MCF 10A (cell line): ENCODE measurements around the gene DCST2. TPM values are rescaled to one million over a fixed set of nuclear protein-coding genes. Genes with fewer than 3 reads are reported as not detected.

Experiments used
- BruUV-seq: library from RNA; stranded (reverse); fragments of 400-500 nt; replicated peaks from 2 replicates; lab custom pipeline; 2021; lab: Mats Ljungman, UMichigan
- CTCF ChIA-PET: fragments of 300-600 bp; sonication (Branson Sonifier 250); formaldehyde crosslinking; extraction: SDS; loops from one replicate; lab custom pipeline; 2021; ENCODE audit warnings: antibody characterized with exemption, inconsistent platforms; lab: Yijun Ruan, JAX
- POLR2A ChIA-PET: fragments of 300-600, 350-650 bp; sonication (Branson Sonifier 250); formaldehyde crosslinking; extraction: SDS; loops from one replicate; lab custom pipeline; 2020; ENCODE audit warnings: antibody characterized with exemption, inconsistent platforms; lab: Yijun Ruan, JAX
- DNase-seq: peaks from one replicate; pipeline ENCODE4 v3.0.0-alpha.2; 2018; ENCODE audit not compliant: unreplicated experiment
- H3K27ac Mint-ChIP-seq: one replicate; pipeline ENCODE4 v1.8.0; 2022; ENCODE audit warnings: mild to moderate bottlenecking, low read depth, mixed read lengths; ENCODE audit not compliant: unreplicated experiment
- H3K27me3 Mint-ChIP-seq: one replicate; pipeline ENCODE4 v1.8.0; 2022; ENCODE audit warnings: mixed read lengths; ENCODE audit not compliant: insufficient read depth, unreplicated experiment
- H3K36me3 Mint-ChIP-seq: one replicate; pipeline ENCODE4 v1.8.0; 2022; ENCODE audit warnings: mild to moderate bottlenecking, moderate library complexity, mixed read lengths; ENCODE audit not compliant: insufficient read depth, unreplicated experiment
- H3K4me1 Mint-ChIP-seq: one replicate; pipeline ENCODE4 v1.8.0; 2022; ENCODE audit warnings: mixed read lengths; ENCODE audit not compliant: insufficient read depth, unreplicated experiment
- H3K4me3 Mint-ChIP-seq: one replicate; pipeline ENCODE4 v1.8.0; 2022; ENCODE audit warnings: mild to moderate bottlenecking, moderate library complexity, mixed read lengths; ENCODE audit not compliant: unreplicated experiment
- H3K9me3 Mint-ChIP-seq: one replicate; pipeline ENCODE4 v1.8.0; 2022; ENCODE audit warnings: mixed read lengths; ENCODE audit not compliant: unreplicated experiment
- CTCF ChIP-seq: fragments of 200-600 bp; IDR thresholded peaks from one replicate; pipeline ENCODE4 v1.8.0; 2022; ENCODE audit warnings: antibody characterized with exemption, mild to moderate bottlenecking; ENCODE audit not compliant: unreplicated experiment
- intact Hi-C: fragments of 100-400 bp; cut with micrococcal nuclease; formaldehyde crosslinking; loops from 2 replicates; pipeline ENCODE4 v1.14.1; 2022
- total RNA-seq: library from RNA; stranded (reverse); gene quantifications from 2 replicates; pipeline ENCODE4 v1.2.3, GENCODE V29; 2022

Gene DCST2
- total RNA-seq, 1 experiment from 2014 or later, result 0.91 TPM

GRCh38 chr1:154983776-154984466, 49.7 kb downstream of the DCST2 start:
- CTCF ChIA-PET, result interaction anchor here (0.7 to 7.3 kb wide), 24 partner anchors 10 to 798 kb away, joined by 3 to 118 read pairs (median 4); partner anchors contain the start of genes LENEP, PBXIP1, PMVK and PYGO2
- POLR2A ChIA-PET, result interaction anchor here (0.5 to 41.1 kb wide), 35 partner anchors 5 to 894 kb away, joined by 3 to 1917 read pairs (median 4); partner anchors contain the start of genes ADAM15, CKS1B, EFNA3 and FLAD1
- peaks cover 64% of the 10 kb centered on the region for H3K36me3 Mint-ChIP-seq
- H3K9me3 Mint-ChIP-seq, result no peaks in the 10 kb centered on the region
- peaks cover 8% of the 10 kb centered on the region for H3K4me1 Mint-ChIP-seq
- DNase-seq, result peak; percentile 47
- intact Hi-C loops, result loop anchor here (1.0 to 2.0 kb wide), 2 partner anchors 13 to 33 kb away; partner anchors contain the start of gene SHC1
- BruUV-seq, result no TSS peak
- H3K27ac Mint-ChIP-seq, result no peak overlapping the region
- no peaks in the 10 kb centered on the region for H3K27me3 Mint-ChIP-seq
- no peak overlapping the region for H3K4me3 Mint-ChIP-seq
- no peak for TF ChIP-seq CTCF

GRCh38 chr1:154982897-154983648, 50.5 kb downstream of the DCST2 start, which contains the start of gene FLAD1:
Gene FLAD1, plus strand, starts transcription at chr1:154983344. Its CDS starts 351 bp downstream, at chr1:154983695.
- no TSS peak for BruUV-seq
- H3K36me3 Mint-ChIP-seq, result peaks cover 60% of the 10 kb centered on the region
- intact Hi-C loops, result loop anchor here (1.0 kb wide), 1 partner anchor 34 kb away; no protein-coding TSS in a partner anchor
- ChIA-PET CTCF (interaction anchor here (0.6 to 7.3 kb wide), 21 partner anchors 10 to 578 kb away, joined by 3 to 118 read pairs (median 5); partner anchors contain the start of genes CKS1B, LENEP, PBXIP1 and PMVK), POLR2A (interaction anchor here (0.5 to 41.1 kb wide), 33 partner anchors 6 to 893 kb away, joined by 3 to 1917 read pairs (median 4); partner anchors contain the start of genes CKS1B, EFNA3, FLAD1 and LENEP)
- peaks cover 6% of the 10 kb centered on the region for H3K4me1 Mint-ChIP-seq
- no peak for TF ChIP-seq CTCF
- H3K4me3 Mint-ChIP-seq, result no peak within 1 kb of the TSS
- DNase-seq, result peak; percentile 100
- no peaks in the 10 kb centered on the region for H3K9me3 Mint-ChIP-seq
- no peak within 1 kb of the TSS for H3K27ac Mint-ChIP-seq
- H3K27me3 Mint-ChIP-seq, result no peaks in the 10 kb centered on the region

- DNase-seq, result no peak
- no TSS peak for BruUV-seq
- ChIA-PET POLR2A (interaction anchor here (0.5 to 41.1 kb wide), 16 partner anchors 7 to 423 kb away, joined by 3 to 1917 read pairs (median 8); partner anchors contain the start of genes CKS1B, FLAD1, LENEP and PBXIP1), CTCF (interaction anchor here (0.9 to 7.3 kb wide), 8 partner anchors 9 to 192 kb away, joined by 5 to 118 read pairs (median 10); partner anchors contain the start of genes CKS1B, LENEP, PBXIP1 and PYGO2)
- no peaks in the 10 kb centered on the region for H3K27me3 Mint-ChIP-seq
- intact Hi-C loops, result no loop called here
- H3K27ac Mint-ChIP-seq, result no peak overlapping the region
- H3K36me3 Mint-ChIP-seq, result peaks cover 63% of the 10 kb centered on the region
- H3K4me1 Mint-ChIP-seq, result peaks cover 14% of the 10 kb centered on the region
- TF ChIP-seq CTCF, result no peak
- H3K4me3 Mint-ChIP-seq, result no peak overlapping the region
- H3K9me3 Mint-ChIP-seq, result no peaks in the 10 kb centered on the region
Measured at GRCh38 chr1:154982341-154982740, 51.2 kb downstream of the DCST2 start.
